Loucy (cell line): ENCODE data around the gene UBTD2.

Experiments used
- EZH2phosphoT487 ChIP-seq: fragments of 200-600 bp; IDR thresholded peaks from 2 replicates; pipeline ENCODE4 v1.6.1; 2018; ENCODE audit warnings: antibody characterized with exemption, mild to moderate bottlenecking, moderate library complexity, borderline replicate concordance
- TF ChIP-seq, protein P1 (sequence below): fragments of 200-600 bp; sonication (generic); conservative IDR thresholded peaks from 2 replicates; pipeline ENCODE4 v1.5.1; 2014; ENCODE audit warnings: mild to moderate bottlenecking, antibody characterized with exemption, low read length

DNA sequence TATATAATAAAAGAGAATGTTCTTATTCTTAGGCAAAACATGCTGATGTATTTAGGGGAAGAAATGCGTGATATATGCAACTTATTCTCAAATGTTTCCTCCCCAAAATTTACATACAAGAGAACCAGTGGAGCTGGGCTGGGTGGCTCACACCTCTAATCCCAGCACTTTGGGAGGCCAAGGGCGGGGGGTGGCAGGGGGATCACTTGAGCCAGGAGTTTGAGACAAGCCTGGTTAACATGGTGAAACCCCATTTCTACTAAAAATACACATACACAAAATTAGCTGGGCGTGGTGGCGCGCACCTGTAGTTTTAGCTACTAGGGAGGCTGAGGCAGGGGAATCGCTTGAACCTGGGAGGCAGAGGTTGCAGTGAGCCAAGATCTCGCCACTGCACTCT lies 27.5 kb upstream of the UBTD2 start:
- TF ChIP-seq, protein P1, sequence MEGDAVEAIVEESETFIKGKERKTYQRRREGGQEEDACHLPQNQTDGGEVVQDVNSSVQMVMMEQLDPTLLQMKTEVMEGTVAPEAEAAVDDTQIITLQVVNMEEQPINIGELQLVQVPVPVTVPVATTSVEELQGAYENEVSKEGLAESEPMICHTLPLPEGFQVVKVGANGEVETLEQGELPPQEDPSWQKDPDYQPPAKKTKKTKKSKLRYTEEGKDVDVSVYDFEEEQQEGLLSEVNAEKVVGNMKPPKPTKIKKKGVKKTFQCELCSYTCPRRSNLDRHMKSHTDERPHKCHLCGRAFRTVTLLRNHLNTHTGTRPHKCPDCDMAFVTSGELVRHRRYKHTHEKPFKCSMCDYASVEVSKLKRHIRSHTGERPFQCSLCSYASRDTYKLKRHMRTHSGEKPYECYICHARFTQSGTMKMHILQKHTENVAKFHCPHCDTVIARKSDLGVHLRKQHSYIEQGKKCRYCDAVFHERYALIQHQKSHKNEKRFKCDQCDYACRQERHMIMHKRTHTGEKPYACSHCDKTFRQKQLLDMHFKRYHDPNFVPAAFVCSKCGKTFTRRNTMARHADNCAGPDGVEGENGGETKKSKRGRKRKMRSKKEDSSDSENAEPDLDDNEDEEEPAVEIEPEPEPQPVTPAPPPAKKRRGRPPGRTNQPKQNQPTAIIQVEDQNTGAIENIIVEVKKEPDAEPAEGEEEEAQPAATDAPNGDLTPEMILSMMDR: no peak
- no peak for TF ChIP-seq EZH2phosphoT487
